Esophagus muscularis mucosa (tissue), 4 donors: Measurements from ENCODE around the gene SLC23A2. TPM values are rescaled to one million over a fixed set of nuclear protein-coding genes. Genes with fewer than 3 reads are reported as not detected.

ENCODE experiments used
- DNase-seq: peaks from one replicate; pipeline ENCODE4 v3.0.0-alpha.2; 2017; ENCODE audit errors: extremely low spot score
- H3K27ac ChIP-seq, 4 donors: fragments of 200-600 bp; sonication (generic); replicated peaks in 1 of 4; 1 replicate in 3 of 4; 2 replicates in 1 of 4; pipeline ENCODE4 v1.5.1; 2016 to 2019; ENCODE audit warnings: mild to moderate bottlenecking in 1 of 4
- H3K27me3 ChIP-seq, 4 donors: fragments of 200-600 bp; sonication (generic); one replicate each; pipeline versions ENCODE4 v1.5.1 to v1.6.0; 2016 to 2019
- H3K36me3 ChIP-seq, 4 donors: fragments of 200-600 bp; sonication (generic); one replicate each; pipeline ENCODE4 v1.5.1; 2016 to 2019
- H3K4me1 ChIP-seq, 4 donors: fragments of 200-600 bp; sonication (generic); one replicate each; pipeline ENCODE4 v1.5.1; 2016 to 2019
- H3K4me3 ChIP-seq, 4 donors: fragments of 200-600 bp; sonication (generic); 1 replicate in 2 of 4; 2 replicates in 2 of 4; pipeline ENCODE4 v1.5.1; 2016 to 2019; ENCODE audit warnings: mild to moderate bottlenecking in 4 of 4, moderate library complexity in 1 of 4
- H3K9me3 ChIP-seq, 4 donors: fragments of 200-600 bp; sonication (generic); 1 replicate in 3 of 4; 2 replicates in 1 of 4; pipeline ENCODE4 v1.5.1; 2016 to 2019
- EP300 ChIP-seq: sonication (generic); formaldehyde crosslinking; IDR thresholded peaks from one replicate; pipeline ENCODE4 v1.6.1; 2017; ENCODE audit warnings: antibody characterized with exemption
- POLR2A ChIP-seq: fragments of 450-650 bp; IDR thresholded peaks from one replicate; pipeline ENCODE4 v1.6.1; 2017; ENCODE audit warnings: antibody characterized with exemption, moderate library complexity, mild to moderate bottlenecking, low read depth
- POLR2AphosphoS5 ChIP-seq, 2 donors: sonication (generic); formaldehyde crosslinking; IDR thresholded peaks; one replicate each; pipeline ENCODE4 v1.6.1; 2017; ENCODE audit warnings: antibody characterized with exemption in 2 of 2
- WGBS: methylation state at CpG from one replicate; pipeline ENCODE4 v1.1.5; 2018; 5-methylcytosine and 5-hydroxymethylcytosine counted together
- intact Hi-C: fragments of 100-400 bp; cut with DNase I; formaldehyde crosslinking; loops from one replicate; pipeline ENCODE4 v1.15.1; 2023
- total RNA-seq, 4 donors: library from RNA; depleted of rRNA; stranded (reverse); fragments of >200 nt; gene quantifications; one replicate each; pipeline versions ENCODE4 v1.1.0 to v1.2.1, GENCODE V29; 2016
- TF ChIP-seq, protein P1 (sequence below), 3 experiments: fragments of 200-600 bp in 2 of 3; fragments of 450-650 bp in 1 of 3; sonication (generic) in 2 of 3; IDR thresholded peaks; one replicate each; pipeline ENCODE4 v1.5.1; 2017 to 2019; ENCODE audit warnings: antibody characterized with exemption in 3 of 3, mild to moderate bottlenecking in 2 of 3, moderate library complexity in 1 of 3

SLC23A2 gene
- total RNA-seq, 4 donors from 2014 or later: 8.7 to 16.0 (median 12.2) TPM

DNA sequence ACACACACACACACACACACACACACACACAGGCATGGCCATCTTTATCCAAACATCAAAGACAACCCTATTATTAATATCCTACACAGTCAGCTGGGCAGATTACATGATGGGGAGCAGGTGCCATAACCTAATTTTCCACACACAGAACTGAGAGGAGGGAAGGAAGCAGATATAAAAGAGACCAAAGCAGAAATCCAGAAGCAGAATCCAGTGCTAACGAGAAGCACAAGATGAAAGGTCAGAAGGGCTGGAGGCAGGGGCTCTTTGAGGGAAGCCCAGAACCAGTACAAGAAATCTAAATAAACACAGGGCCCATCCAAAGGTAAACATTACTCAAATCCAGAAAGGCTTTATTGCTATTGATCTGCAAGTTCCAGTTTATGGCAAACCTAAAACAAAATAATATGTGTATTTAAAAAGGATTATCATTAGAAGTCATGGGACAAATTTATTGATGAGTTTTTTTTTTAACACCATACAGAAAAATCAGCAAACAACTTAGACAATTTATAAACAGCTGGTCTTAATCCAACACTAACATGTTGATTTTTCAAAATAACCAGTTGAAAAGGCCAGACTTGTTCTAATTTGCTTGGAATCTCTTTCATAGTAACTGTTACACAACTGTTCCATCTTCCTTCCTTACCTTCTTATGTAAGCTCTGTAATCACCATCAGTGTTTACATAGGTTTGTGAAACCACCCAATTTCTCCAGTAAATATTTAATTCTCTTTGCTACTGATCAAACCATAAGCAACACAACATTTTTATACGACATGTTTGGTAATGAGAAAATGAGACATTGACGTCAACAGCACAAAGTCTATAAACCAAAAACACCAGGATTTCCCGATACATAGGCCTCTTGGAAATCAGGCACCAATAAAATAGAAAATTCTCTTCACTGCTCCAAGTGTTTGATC is 34.2 kb downstream of the SLC23A2 start:
- H3K9me3 ChIP-seq: no peaks in the 10 kb centered on the region
- peaks cover 0 to 34% (median 23%) of the 10 kb centered on the region in 4 donors for H3K36me3 ChIP-seq
- 80% methylated on average over 4 of the region's 4 CpGs for WGBS
- no peak overlapping the region for H3K4me3 ChIP-seq
- DNase-seq: no peak
- H3K4me1 ChIP-seq: peaks cover under 1 to 14% (median 10%) of the 10 kb centered on the region in 4 donors
- intact Hi-C loops: no loop called here
- H3K27ac ChIP-seq: no peak overlapping the region
- no peak for TF ChIP-seq EP300
- no peak for TF ChIP-seq POLR2A
- no peak for TF ChIP-seq POLR2AphosphoS5 (IDR thresholded peaks at IDR 0.05)
- TF ChIP-seq, protein P1, sequence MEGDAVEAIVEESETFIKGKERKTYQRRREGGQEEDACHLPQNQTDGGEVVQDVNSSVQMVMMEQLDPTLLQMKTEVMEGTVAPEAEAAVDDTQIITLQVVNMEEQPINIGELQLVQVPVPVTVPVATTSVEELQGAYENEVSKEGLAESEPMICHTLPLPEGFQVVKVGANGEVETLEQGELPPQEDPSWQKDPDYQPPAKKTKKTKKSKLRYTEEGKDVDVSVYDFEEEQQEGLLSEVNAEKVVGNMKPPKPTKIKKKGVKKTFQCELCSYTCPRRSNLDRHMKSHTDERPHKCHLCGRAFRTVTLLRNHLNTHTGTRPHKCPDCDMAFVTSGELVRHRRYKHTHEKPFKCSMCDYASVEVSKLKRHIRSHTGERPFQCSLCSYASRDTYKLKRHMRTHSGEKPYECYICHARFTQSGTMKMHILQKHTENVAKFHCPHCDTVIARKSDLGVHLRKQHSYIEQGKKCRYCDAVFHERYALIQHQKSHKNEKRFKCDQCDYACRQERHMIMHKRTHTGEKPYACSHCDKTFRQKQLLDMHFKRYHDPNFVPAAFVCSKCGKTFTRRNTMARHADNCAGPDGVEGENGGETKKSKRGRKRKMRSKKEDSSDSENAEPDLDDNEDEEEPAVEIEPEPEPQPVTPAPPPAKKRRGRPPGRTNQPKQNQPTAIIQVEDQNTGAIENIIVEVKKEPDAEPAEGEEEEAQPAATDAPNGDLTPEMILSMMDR (IDR thresholded peaks at IDR 0.05): no peak
- H3K27me3 ChIP-seq: no peaks in the 10 kb centered on the region

DNA sequence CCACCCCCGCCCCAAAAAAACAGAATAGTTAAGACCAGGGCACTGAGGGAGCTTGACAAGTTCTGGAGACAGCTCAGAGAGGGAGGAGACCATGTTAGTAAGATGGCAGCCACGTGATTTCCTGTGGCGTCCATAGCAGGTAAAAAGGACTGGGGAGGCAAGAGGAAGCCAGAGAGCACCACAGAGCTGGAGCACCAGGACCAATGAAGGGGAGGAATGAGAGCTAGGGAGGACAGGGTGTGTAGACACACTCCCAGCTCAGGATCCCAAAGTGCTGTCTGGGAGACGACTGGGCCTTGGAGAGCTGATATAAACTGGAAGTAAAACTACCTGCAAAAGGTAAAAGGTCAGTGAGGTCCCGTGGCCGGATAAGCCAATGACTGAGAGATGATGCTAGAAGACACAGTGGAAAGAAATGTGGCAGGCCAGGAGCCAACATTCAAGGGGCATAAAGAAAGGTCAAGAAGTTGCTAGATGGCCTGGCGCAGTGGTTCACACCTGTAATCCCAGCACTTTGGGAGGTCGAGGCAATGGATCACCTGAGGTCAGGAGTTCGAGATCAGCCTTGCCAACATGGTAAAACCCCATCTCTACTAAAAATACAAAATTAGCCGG is 39.0 kb downstream of the SLC23A2 start:
- peaks cover 0 to under 1% (median 0%) of the 10 kb centered on the region in 4 donors for H3K36me3 ChIP-seq
- TF ChIP-seq POLR2AphosphoS5 (IDR thresholded peaks at IDR 0.05) (no peak), EP300 (no peak), POLR2A (no peak)
- TF ChIP-seq, protein P1 (IDR thresholded peaks at IDR 0.05): no peak
- H3K9me3 ChIP-seq: no peaks in the 10 kb centered on the region
- WGBS: 87% methylated on average over 10 of the region's 10 CpGs
- no peaks in the 10 kb centered on the region for H3K27me3 ChIP-seq
- no peak overlapping the region for H3K4me3 ChIP-seq
- H3K27ac ChIP-seq: no peak overlapping the region
- H3K4me1 ChIP-seq: peaks cover 5 to 8% (median 7%) of the 10 kb centered on the region in 4 donors
- no peak for DNase-seq
- intact Hi-C loops: loop anchor here (5.0 kb wide), 1 partner anchor 140 kb away; no protein-coding TSS in a partner anchor

DNA sequence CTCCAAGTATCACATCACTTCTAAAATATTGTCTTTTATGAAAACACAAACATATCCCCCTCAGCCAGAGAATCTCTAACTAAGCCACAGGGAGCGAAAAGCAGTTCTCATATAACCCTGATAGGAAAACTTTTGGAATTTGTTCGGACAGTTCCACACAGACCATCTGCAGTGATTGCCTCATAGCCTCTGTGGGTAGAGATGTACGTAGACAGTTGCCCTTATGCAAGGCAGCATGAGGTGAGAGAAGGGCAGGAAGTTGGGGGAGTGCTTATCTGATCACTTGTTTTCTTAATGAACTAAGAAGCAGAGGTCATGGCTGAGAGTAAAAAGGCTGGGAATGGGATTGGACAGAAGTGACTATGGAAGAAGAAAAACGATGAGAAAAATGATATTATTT is 39.6 kb downstream of the SLC23A2 start:
- Histone ChIP-seq H3K4me3 (no peak overlapping the region), H3K9me3 (no peaks in the 10 kb centered on the region), H3K36me3 (no peaks in the 10 kb centered on the region), H3K4me1 (peaks cover under 1 to 5% (median 2%) of the 10 kb centered on the region in 4 donors), H3K27me3 (no peaks in the 10 kb centered on the region), H3K27ac (no peak overlapping the region)
- WGBS: 86% methylated on average over 4 of the region's 4 CpGs
- TF ChIP-seq POLR2A (no peak), POLR2AphosphoS5 (IDR thresholded peaks at IDR 0.05) (no peak), EP300 (no peak)
- TF ChIP-seq, protein P1 (IDR thresholded peaks at IDR 0.05): no peak
- no peak for DNase-seq
- intact Hi-C loops: loop anchor here (5.0 kb wide), 1 partner anchor 141 kb away; no protein-coding TSS in a partner anchor

- Histone ChIP-seq H3K9me3 (no peaks in the 10 kb centered on the region), H3K27ac (no peak overlapping the region), H3K4me3 (no peak overlapping the region), H3K36me3 (no peaks in the 10 kb centered on the region), H3K27me3 (no peaks in the 10 kb centered on the region), H3K4me1 (peaks cover 0 to 5% (median 0%) of the 10 kb centered on the region in 4 donors)
- TF ChIP-seq, protein P1 (IDR thresholded peaks at IDR 0.05): no peak
- TF ChIP-seq POLR2AphosphoS5 (IDR thresholded peaks at IDR 0.05): no peak
- TF ChIP-seq EP300: no peak
- no peak for TF ChIP-seq POLR2A
- intact Hi-C loops: no loop called here
- WGBS: 88% methylated on average over 7 of the region's 7 CpGs
- no peak for DNase-seq
Measured at GRCh38 chr20:4959592-4959991, 41.7 kb downstream of the SLC23A2 start.
